Heart left ventricle (tissue), 16 donors: ENCODE measurements around the gene RND2. TPM values are rescaled to one million over a fixed set of nuclear protein-coding genes. Genes with fewer than 3 reads are reported as not detected.

Source experiments
- ATAC-seq, 4 donors: fragments of 200-7000 bp; cut with Tn5 transposase; one replicate each; pipeline ENCODE4 v1.9.1; 2020 to 2022; ENCODE audit warnings: moderate library complexity in 4 of 4, mild to moderate bottlenecking in 3 of 4, moderate number of reproducible peaks in 1 of 4
- DNase-seq, 5 donors: peaks; one replicate each; pipeline ENCODE4 v3.0.0-alpha.2; 2020
- H3K27ac ChIP-seq, 12 donors: fragments of 200-600 bp; sonication (generic) in 4 of 12; one replicate each; pipeline versions ENCODE4 v1.5.0 to v1.8.0; 2016 to 2022; ENCODE audit warnings: mild to moderate bottlenecking in 2 of 12
- H3K27me3 ChIP-seq, 9 donors: fragments of 200-600 bp; sonication (generic) in 2 of 9; one replicate each; pipeline versions ENCODE4 v1.5.1 to v1.8.0; 2016 to 2022; ENCODE audit warnings: mild to moderate bottlenecking in 3 of 9
- H3K36me3 ChIP-seq, 9 donors: fragments of 200-600 bp; sonication (generic) in 2 of 9; one replicate each; pipeline versions ENCODE4 v1.5.0 to v1.8.0; 2018 to 2022; ENCODE audit warnings: mild to moderate bottlenecking in 2 of 9
- H3K4me1 ChIP-seq, 12 donors: fragments of 200-600 bp; sonication (generic) in 4 of 12; one replicate each; pipeline versions ENCODE4 v1.5.0 to v1.8.0; 2016 to 2022; ENCODE audit warnings: mild to moderate bottlenecking in 3 of 12
- H3K4me3 ChIP-seq, 12 donors: fragments of 200-600 bp; sonication (generic) in 4 of 12; one replicate each; pipeline versions ENCODE4 v1.5.0 to v1.8.0; 2017 to 2022; ENCODE audit warnings: mild to moderate bottlenecking in 9 of 12, moderate library complexity in 4 of 12
- H3K9me3 ChIP-seq, 12 donors: fragments of 200-600 bp; sonication (generic) in 4 of 12; one replicate each; pipeline versions ENCODE4 v1.5.0 to v1.8.0; 2016 to 2022; ENCODE audit warnings: mild to moderate bottlenecking in 1 of 12
- POLR2A ChIP-seq, 2 donors: fragments of 450-650 bp; IDR thresholded peaks; one replicate each; pipeline ENCODE4 v1.6.1; 2017; ENCODE audit warnings: antibody characterized with exemption in 2 of 2, mild to moderate bottlenecking in 2 of 2, moderate library complexity in 2 of 2
- WGBS, 4 donors: extraction: QIAGEN DNeasy Blood & Tissue Kit in 2 of 4; methylation state at CpG; one replicate each; pipeline versions ENCODE4 v1.1.5 to v1.1.7; 2013 to 2018; 5-methylcytosine and 5-hydroxymethylcytosine counted together
- intact Hi-C, 10 donors: fragments of 100-400 bp; cut with DNase I; formaldehyde crosslinking; loops; one replicate each; pipeline versions ENCODE4 v1.11.1 to v1.14.2; 2022
- polyA plus RNA-seq, 2 donors: library from polyadenylated mRNA; stranded (reverse); fragments of 200-250 nt; gene quantifications; one replicate each; pipeline ENCODE4 v1.2.3, GENCODE V29; 2013
- total RNA-seq, 9 donors: library from RNA; depleted of rRNA in 2 of 9; stranded (reverse); fragments of >200 nt in 2 of 9; fragmentation: NEBNext Ultra II Directional in 3 of 9; extraction: Animal tissue kit (Norgen Biotek cat#: 25700) in 3 of 9; gene quantifications; one replicate each; pipeline versions ENCODE4 v1.1.0 to v1.2.4, GENCODE V29; 2016 to 2023
- TF ChIP-seq, protein P1 (sequence below), 12 donors: fragments of 200-600 bp; sonication (generic) in 4 of 12; IDR thresholded peaks; one replicate each; pipeline versions ENCODE4 v1.5.0 to v1.8.0; 2018 to 2022; ENCODE audit warnings: antibody characterized with exemption in 12 of 12, mild to moderate bottlenecking in 5 of 12
- donor health status: ischemic (EF 13 %, LVEDD 7.1; RV severe dilation, severe dysfunction).
- donor health status: healthy with polysubstance abuse.
- donor health status: DM: no; HTN: yes; CAD: no.
- donor health status: DM: no; HTN: no; CAD: no.
- donor health status: ischemic (EF 25% LVEDD 6.9; RV normal size, moderate dysfunction).
- donor health status: ischemic (EF 25% LVEDD 5.7; RV mildly dilated, moderate dysfunction).
- donor health status: healthy.
- donor health status: DM: yes; HTN: yes; CAD: no.
- donor health status: ischemic (EF 35%, LVEDD 5.7; RV mildly dilated, moderate dysfunction).
- donor health status: nonischemic (EF 11% LVEDD 7.7; RV severe dilation, severe dysfunction).
- donor health status: DM: yes; HTN: yes; CAD: no.
- donor health status: PGD.
- donor health status: ischemic (EF 29% LVEDD 5.4; RV normal size, mild dysfunction).
- donor health status: nonischemic (EF 23%, LVEDD 6.1; RV moderate dilation, normal function).

Gene RND2
- total and polyA plus RNA-seq, 11 donors, result 0.10 to 1.6 (median 0.56) TPM

DNA sequence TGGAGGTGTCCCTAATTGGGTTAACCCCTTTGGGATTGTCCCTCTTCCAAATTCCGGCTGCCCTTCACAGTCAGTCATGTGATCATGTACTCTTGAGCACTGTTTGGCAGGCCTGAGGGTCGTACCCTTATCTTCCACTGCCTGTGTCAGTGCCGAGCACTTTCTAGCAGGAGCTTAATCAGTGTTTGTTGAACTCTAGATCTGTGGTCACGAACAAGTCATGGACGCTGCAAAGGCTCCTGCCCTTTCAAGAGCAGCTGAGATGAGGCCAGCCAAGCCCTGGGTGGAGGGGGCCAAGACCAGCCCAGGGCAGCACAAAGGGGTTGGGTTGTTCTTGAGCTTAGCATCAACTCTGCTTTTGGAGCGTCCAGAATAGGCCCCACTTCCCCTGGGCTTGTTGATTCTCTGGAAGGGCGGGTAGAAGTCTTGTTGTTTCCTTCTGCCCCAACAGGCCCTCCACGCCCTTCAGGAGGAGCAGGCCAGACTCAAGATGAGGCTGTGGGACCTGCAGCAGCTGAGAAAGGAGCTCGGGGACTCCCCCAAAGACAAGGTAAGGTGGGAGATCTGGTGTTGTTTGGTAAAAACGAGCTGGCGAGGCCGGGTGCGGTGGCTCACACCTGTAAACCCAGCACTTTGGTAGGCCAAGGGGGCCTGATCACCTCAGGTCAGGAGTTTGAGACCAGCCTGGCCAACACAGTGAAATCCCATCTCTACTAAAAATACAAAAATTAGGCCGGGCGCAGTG, 13.1 kb upstream of the RND2 start:
- intact Hi-C loops, result loop anchor here in 1 of 10 donors (10.0 kb wide), 1 partner anchor 143 kb away; no protein-coding TSS in a partner anchor
- Histone ChIP-seq H3K4me1 (peaks cover 8 to 89% (median 72%) of the 10 kb centered on the region in 12 donors), H3K4me3 (no peak overlapping the region), H3K36me3 (peaks cover 0 to 61% (median 32%) of the 10 kb centered on the region in 9 donors), H3K27me3 (no peaks in the 10 kb centered on the region), H3K27ac (peak overlapping the region in 9 of 12 donors; percentile 1 to 82 (median 36)), H3K9me3 (no peaks in the 10 kb centered on the region)
- no peak for DNase-seq
- TF ChIP-seq, protein P1, sequence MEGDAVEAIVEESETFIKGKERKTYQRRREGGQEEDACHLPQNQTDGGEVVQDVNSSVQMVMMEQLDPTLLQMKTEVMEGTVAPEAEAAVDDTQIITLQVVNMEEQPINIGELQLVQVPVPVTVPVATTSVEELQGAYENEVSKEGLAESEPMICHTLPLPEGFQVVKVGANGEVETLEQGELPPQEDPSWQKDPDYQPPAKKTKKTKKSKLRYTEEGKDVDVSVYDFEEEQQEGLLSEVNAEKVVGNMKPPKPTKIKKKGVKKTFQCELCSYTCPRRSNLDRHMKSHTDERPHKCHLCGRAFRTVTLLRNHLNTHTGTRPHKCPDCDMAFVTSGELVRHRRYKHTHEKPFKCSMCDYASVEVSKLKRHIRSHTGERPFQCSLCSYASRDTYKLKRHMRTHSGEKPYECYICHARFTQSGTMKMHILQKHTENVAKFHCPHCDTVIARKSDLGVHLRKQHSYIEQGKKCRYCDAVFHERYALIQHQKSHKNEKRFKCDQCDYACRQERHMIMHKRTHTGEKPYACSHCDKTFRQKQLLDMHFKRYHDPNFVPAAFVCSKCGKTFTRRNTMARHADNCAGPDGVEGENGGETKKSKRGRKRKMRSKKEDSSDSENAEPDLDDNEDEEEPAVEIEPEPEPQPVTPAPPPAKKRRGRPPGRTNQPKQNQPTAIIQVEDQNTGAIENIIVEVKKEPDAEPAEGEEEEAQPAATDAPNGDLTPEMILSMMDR (IDR thresholded peaks at IDR 0.05), result no peak
- no peak for TF ChIP-seq POLR2A (IDR thresholded peaks at IDR 0.05)
- ATAC-seq, result peak in 2 of 4 donors; percentile 10 to 46
- WGBS, 4 donors, result 67 to 73% (median 70%) methylated on average over 11 to 15 of the region's 15 CpGs

DNA sequence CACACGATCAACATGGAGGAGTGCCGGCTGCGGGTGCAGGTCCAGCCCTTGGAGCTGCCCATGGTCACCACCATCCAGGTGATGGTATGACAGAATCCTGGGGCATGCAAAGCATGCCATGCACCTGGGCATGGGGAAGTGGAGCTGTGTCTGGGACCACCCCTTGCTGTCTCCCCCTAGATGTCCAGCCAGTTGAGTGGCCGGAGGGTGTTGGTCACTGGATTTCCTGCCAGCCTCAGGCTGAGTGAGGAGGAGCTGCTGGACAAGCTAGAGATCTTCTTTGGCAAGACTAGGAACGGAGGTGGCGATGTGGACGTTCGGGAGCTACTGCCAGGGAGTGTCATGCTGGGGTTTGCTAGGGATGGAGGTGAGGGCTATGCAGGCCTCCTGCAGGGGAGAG, 11.7 kb upstream of the RND2 start:
- ATAC-seq, result no peak
- Histone ChIP-seq H3K36me3 (peaks cover 0 to 70% (median 43%) of the 10 kb centered on the region in 9 donors), H3K9me3 (no peaks in the 10 kb centered on the region), H3K4me1 (peaks cover 8 to 81% (median 72%) of the 10 kb centered on the region in 12 donors), H3K27ac (peak overlapping the region in 6 of 12 donors; percentile 21 to 82 (median 52)), H3K4me3 (no peak overlapping the region), H3K27me3 (no peaks in the 10 kb centered on the region)
- DNase-seq, result no peak
- intact Hi-C loops, result loop anchor here in 1 of 10 donors (10.0 kb wide), 1 partner anchor 142 kb away; no protein-coding TSS in a partner anchor
- 75 to 83% (median 79%) methylated on average over 8 of the region's 8 CpGs for WGBS, 4 donors
- TF ChIP-seq POLR2A (IDR thresholded peaks at IDR 0.05), result no peak
- TF ChIP-seq, protein P1 (IDR thresholded peaks at IDR 0.05), result no peak

DNA sequence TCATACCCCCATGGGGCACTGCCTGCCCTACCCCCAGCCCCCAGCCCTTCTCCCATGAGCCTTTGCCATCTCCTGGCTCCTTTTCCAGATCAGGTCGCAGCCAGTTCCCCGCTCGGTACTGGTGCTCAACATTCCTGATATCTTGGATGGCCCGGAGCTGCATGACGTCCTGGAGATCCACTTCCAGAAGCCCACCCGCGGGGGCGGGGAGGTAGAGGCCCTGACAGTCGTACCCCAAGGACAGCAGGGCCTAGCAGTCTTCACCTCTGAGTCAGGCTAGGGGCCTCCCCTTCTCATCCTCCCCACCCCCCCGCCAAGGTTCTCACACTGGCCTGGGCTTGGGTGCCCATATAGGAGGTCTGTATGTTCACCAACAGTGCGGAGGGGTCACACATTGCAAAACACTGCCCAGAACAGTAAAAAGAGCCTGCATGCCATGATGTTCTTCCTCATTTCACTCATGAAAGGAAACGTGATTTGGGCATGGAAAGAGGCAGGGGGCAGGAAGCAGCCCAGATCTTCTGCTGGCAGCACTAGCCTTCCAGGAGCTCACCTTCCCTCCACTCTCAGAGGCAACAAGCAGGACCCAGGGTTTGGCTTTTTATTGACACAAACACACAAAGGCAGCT, 10.9 kb upstream of the RND2 start:
- ATAC-seq (peak in 3 of 4 donors; percentile 1 to 13 (median 10)), DNase-seq (peak in 2 of 5 donors; percentile 36 to 49)
- intact Hi-C loops, result loop anchor here in 1 of 10 donors (10.0 kb wide), 1 partner anchor 141 kb away; no protein-coding TSS in a partner anchor
- peaks cover 8 to 81% (median 69%) of the 10 kb centered on the region in 12 donors for H3K4me1 ChIP-seq
- no peak overlapping the region for H3K4me3 ChIP-seq
- no peaks in the 10 kb centered on the region for H3K27me3 ChIP-seq
- no peak for TF ChIP-seq POLR2A (IDR thresholded peaks at IDR 0.05)
- H3K27ac ChIP-seq, result peak overlapping the region in 11 of 12 donors; percentile 52 to 82 (median 71)
- WGBS, 4 donors, result 53 to 69% (median 62%) methylated on average over 12 of the region's 12 CpGs
- no peaks in the 10 kb centered on the region for H3K9me3 ChIP-seq
- peaks cover 0 to 75% (median 44%) of the 10 kb centered on the region in 9 donors for H3K36me3 ChIP-seq

DNA sequence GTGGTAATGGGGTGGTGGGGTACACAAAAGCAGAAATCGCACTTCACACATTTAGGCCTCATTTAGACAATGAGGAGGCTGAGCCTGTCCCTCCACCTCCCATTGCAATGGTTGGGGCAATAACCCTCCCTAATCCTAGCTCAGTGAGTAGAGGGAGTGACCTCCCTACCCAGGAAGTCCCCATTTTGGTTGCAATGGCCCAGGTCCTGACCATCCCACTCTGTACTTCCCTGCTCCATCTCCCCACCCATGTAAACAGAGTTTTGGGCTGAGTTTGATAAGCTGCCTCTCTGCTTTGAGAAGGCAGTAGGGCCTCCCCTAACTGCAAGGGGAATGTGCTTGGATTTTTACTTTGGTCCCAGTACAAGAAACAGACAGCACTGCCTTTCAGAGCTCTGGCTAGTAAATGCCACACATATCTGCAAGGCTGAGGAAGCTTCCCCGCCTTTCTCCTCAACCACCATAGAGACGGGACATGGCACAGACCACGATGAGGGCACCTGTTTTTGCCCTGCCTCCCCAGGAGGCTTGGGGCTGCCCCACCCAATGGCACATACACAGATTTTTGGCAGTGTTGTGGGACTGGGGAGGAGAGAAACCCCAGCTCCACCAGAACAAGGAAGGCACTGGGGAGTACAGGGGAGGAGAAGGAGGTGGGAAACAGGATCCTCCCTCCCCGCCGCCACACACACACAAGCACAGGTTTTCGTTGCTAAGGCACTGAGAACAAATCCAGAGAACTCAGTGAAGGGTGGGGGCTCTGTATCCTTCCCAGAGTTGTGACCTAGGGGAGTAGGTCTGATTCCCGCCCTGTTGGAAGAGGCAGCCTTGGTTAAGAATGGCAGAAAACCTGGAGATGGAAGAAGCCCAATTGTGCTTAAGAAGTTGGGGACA, 10.1 kb upstream of the RND2 start:
- Histone ChIP-seq H3K4me1 (peaks cover 8 to 88% (median 74%) of the 10 kb centered on the region in 12 donors), H3K27me3 (no peaks in the 10 kb centered on the region), H3K4me3 (no peak overlapping the region), H3K27ac (peak overlapping the region; percentile 52 to 82 (median 70)), H3K36me3 (peaks cover 0 to 75% (median 44%) of the 10 kb centered on the region in 9 donors), H3K9me3 (no peaks in the 10 kb centered on the region)
- WGBS, 4 donors, result 66 to 77% (median 69%) methylated on average over 8 of the region's 8 CpGs
- ATAC-seq (peak; percentile 0 to 35 (median 12)), DNase-seq (peak in 1 of 5 donors; percentile 35)
- TF ChIP-seq, protein P1 (IDR thresholded peaks at IDR 0.05), result no peak
- no peak for TF ChIP-seq POLR2A (IDR thresholded peaks at IDR 0.05)
- intact Hi-C loops, result loop anchor here in 2 of 10 donors (5.0 to 10.0 kb wide), 2 partner anchors 140 to 152 kb away; no protein-coding TSS in a partner anchor
